ENCODE data around the gene MYO1A. TPM values are rescaled to one million over a fixed set of nuclear protein-coding genes. Genes with fewer than 3 reads are reported as not detected.
A peak's percentile ranks its signal among the peaks of the same experiment; 100 is the strongest.
"Not testable (repeated sequence)": the region's sequence is repeated elsewhere in the genome, so short reads cannot be mapped to it uniquely, and the experiment has no call there.

MYO1A gene
- total RNA-seq, 2 donors from 2014 or later: 0.09 to 0.13 TPM

DNA sequence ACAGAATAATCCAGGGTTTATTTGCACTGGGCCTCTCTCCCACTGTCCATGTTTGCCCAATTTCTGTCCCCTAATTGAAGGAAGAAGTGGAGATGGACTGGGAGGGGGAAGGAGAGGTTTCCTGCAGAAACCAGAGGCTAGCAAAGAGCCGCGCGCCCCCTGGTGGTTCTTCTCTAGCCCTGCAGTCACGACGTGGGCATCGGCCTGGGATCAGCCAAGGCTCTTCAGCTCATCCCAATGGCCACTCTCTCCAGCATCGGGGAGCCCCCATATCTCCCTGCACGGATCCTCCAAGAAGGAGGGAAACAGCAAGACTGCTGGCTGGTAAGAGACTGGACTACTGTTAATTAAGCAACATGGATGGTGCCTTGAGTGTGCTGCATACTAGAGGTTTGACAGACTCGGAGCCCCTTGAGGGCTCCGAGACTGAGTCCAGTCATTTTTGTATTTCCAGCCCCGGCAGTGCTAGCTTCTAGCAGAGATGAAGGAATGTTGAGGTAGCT is 62.3 kb downstream of the MYO1A start:
- intact Hi-C loops (cut with DNase I): loop anchor here (2.0 to 10.0 kb wide), 3 partner anchors 153 to 225 kb away; partner anchors contain the start of gene HSD17B6 (in 2 of the 2)
- peak; percentile 82 for DNase-seq
- peak; percentile 86 for ATAC-seq

DNA sequence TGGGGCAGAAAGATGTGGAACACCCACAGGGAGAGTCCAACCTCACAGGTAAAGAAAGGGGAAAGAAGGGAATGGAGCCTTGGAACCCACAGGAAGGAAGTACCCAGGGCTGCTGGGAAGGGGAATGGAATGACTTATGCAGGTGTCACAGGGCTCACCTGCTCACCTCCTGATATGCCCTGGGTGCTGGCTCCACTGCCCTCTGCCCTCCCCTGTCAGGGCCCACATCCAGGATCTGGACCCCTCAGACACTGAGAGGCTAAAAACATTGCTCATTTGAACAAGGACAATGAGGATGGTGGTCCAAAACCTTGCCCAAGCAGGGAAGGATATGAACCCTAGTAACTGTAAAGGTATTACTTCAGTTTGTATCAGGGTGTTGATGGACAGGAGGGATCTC is 62.9 kb downstream of the MYO1A start:
- ATAC-seq (no peak), DNase-seq (no peak)
- intact Hi-C loops (cut with DNase I): loop anchor here (2.0 to 10.0 kb wide), 3 partner anchors 152 to 225 kb away; partner anchors contain the start of gene HSD17B6 (in 2 of the 2)

DNA sequence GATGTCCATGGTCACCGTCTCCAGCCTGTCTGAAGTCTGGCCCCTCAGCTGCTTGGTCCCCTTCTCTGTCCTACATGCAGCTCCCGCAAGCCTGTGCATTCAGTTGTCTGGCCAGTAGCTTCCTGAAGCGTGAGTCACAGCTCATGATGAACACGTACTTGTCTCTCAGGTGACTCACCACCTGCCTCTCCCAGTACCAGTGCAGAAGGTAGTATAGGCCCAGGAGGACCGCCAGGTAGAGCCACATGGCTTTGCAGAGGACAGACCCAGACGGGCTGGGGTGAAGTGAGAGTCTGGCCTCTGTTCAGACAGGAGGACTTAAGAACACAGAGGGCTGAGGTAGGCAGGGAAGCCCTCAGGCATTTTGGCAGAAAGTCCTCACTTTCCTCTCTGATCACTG is 64.2 kb downstream of the MYO1A start:
- not testable (repeated sequence) for DNase-seq
- intact Hi-C loops (cut with DNase I): loop anchor here (2.0 to 10.0 kb wide), 3 partner anchors 151 to 223 kb away; partner anchors contain the start of gene HSD17B6 (in 2 of the 2)
- ATAC-seq: peak in 1 of 2 donors; percentile 64

DNA sequence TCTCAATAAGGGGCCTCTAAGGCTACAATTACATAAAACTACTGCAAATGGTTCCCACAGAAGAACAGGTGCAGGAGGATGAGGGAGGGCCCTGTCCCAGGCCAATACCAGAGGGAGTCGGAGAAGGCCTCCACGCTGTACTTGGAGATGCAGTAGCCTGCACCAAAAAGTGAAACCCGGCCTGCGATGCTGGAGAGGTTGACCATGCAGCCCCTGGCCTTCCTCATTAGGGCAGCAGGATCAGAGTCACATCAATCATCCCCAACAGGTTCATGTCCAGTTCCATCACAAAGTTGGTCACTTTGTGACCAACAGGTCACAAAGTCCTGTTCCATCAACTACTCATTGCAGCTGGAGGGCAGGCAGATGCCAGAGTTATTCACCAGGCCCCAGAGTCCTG is 66.5 kb downstream of the MYO1A start:
- DNase-seq (no peak), ATAC-seq (no peak)
- intact Hi-C loops (cut with DNase I): loop anchor here in 1 of 2 donors (10.0 kb wide), 1 partner anchor 149 kb away; no protein-coding TSS in a partner anchor

DNA sequence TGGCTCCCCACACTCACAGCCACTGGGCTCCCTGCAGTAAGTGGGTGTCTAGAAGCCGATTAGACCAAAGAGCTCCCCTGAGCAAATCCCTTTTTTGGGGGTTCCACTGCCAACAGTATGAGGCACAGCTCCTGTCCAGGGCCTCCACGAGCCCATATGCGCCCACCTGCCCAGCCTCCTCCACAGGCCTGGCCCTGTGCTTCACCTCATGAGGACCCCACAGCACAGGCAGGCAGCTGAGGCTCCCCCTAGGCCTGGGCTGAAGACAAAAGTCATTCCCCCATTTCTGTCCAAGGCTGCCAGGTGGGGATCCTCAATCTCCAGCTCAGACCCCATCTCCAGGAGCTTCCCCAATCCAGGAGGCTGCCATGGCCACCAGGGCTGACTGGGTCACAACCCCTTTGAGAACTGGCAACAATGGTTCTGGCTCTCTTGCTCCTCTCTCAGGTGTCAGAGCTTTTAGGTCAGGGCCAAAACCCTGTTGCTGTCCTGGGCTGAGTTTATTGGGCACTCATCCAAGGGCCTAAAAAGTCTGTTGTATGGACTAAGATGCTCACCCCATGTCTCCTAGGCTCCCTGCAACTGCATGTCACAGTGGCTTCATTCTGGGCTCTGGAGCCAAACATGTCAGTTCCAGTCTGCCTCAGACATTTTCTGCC is 67.2 kb downstream of the MYO1A start:
- ATAC-seq, DNase-seq: not testable (repeated sequence)
- intact Hi-C loops (cut with DNase I): loop anchor here in 1 of 2 donors (10.0 kb wide), 1 partner anchor 148 kb away; no protein-coding TSS in a partner anchor

DNA sequence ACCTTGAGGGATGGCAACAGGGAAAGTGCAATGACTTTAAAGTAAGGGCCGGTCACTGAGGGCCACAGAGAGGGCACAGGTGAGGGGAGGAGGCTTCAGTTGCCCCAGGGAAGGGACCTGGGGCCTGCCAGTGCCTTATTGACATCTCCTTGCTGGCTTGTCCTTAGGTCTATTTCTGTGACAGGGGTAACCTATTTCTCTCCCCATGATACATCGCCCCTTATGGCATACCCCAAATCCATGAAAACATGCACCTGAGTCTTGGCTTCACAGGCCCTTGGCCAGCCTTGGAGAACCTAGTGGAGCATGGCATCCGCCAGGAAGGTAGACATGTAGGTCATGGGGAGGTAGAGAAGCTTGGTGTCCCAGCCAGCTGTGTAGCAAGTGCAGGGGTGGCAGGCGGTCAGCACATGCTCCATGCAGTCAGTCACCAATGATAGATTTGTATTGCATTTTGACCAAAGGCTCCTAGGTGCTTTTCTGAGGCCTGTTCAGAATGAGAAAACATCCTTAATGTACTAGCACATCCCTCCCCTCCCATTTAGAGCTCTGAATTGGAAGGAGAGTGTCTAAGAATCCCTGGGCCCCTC is 68.9 kb downstream of the MYO1A start:
- intact Hi-C loops (cut with DNase I): loop anchor here in 1 of 2 donors (10.0 kb wide), 1 partner anchor 146 kb away; no protein-coding TSS in a partner anchor
- no peak for DNase-seq
- no peak for ATAC-seq

DNA sequence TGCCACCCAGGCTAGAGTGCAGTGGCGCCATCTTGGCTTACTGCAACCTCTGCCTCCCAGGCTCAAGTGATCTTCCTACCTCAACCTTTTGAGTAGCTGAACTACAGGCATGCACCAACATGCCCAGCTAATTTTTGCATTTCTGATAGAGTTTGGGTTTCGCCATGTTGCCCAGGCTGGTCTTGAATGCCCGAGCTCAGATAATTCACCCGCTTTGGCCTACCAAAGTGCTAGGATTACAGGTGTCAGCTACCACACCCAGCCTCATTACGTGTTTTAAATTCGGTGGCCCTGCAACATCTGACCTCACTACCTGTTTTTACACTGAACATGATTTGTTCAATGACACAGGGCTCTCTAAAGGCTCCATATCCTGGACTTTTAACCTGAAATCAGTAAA is 69.7 kb downstream of the MYO1A start:
- ATAC-seq: no peak
- no peak for DNase-seq
- intact Hi-C loops (cut with DNase I): loop anchor here in 1 of 2 donors (10.0 kb wide), 1 partner anchor 145 kb away; no protein-coding TSS in a partner anchor

DNA sequence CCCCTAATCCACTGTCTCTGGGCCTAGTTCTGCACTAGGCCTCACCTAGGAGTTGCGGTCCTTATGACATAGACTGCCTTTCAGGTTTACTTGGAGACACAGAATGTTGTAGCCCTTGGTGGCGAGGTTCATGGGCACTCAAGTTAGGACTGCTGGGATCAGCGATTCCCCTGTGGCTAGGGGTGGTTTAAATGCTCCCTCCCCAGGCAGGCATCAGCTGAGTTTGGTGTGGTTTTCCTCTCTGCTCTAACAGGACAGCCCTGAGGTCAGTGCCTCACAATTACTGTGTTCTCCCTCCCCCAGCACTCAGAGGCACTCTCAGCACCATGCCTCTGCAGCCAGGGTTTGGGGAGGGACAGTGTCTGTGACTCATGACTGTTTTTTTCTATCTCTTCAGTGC is 70.3 kb downstream of the MYO1A start:
- intact Hi-C loops (cut with DNase I): loop anchor here in 1 of 2 donors (10.0 kb wide), 1 partner anchor 145 kb away; no protein-coding TSS in a partner anchor
- DNase-seq (no peak), ATAC-seq (no peak)

Other genes with a start within 250 kb of the MYO1A start
- gene SDR9C7, start 115.7 kb downstream of the MYO1A start, total RNA-seq: not detected
- under 1 TPM; 0.27 to 0.29 TPM for gene RDH16, start 92.5 kb downstream of the MYO1A start, total RNA-seq
- gene ZBTB39, start 43.6 kb downstream of the MYO1A start, total RNA-seq: 1 to 10 TPM; 3.8 to 4.5 TPM
- gene TAC3, start 33.6 kb downstream of the MYO1A start, total RNA-seq: not detected
- 1 to 10 TPM; 2.8 to 5.3 TPM for gene NEMP1, start 28.7 kb upstream of the MYO1A start, total RNA-seq
- 10 to 100 TPM; 11.1 to 17.1 TPM for gene NAB2, start 39.0 kb upstream of the MYO1A start, total RNA-seq
- 10 to 100 TPM; 77.7 to 78.1 TPM for gene STAT6, start 61.2 kb upstream of the MYO1A start, total RNA-seq
- 100 to 1,000 TPM; 188 to 222 TPM for gene LRP1, start 78.4 kb upstream of the MYO1A start, total RNA-seq
- gene LRP1-AS, start 97.5 kb upstream of the MYO1A start, total RNA-seq: not detected
- 1 to 10 TPM in 1 of 2 donors, under 1 TPM in 1; 0.50 to 2.1 TPM for gene NXPH4, start 166.7 kb upstream of the MYO1A start, total RNA-seq
- 10 to 100 TPM; 31.1 to 39.6 TPM for gene SHMT2, start 179.6 kb upstream of the MYO1A start, total RNA-seq
- gene STAC3, start 201.1 kb upstream of the MYO1A start, total RNA-seq: 1 to 10 TPM; 1.2 to 2.7 TPM